HG02970 (cell line): ENCODE data around the gene GNA12.

Source experiments
- ATAC-seq: cut with Tn5 transposase; IDR thresholded peaks from one replicate; pipeline ENCODE4 v1.9.1; 2021; ENCODE audit warnings: mild to moderate bottlenecking, moderate library complexity, moderate number of reproducible peaks; ENCODE audit not compliant: unreplicated experiment, low FRiP score

Gene GNA12

GRCh38 chr7:2786607-2787116, 57.4 kb downstream of the GNA12 start:
- no peak for ATAC-seq

GRCh38 chr7:2785071-2785500, 59.0 kb downstream of the GNA12 start:
- ATAC-seq, result no peak

GRCh38 chr7:2782565-2782964, 61.5 kb downstream of the GNA12 start:
- no peak for ATAC-seq

DNA sequence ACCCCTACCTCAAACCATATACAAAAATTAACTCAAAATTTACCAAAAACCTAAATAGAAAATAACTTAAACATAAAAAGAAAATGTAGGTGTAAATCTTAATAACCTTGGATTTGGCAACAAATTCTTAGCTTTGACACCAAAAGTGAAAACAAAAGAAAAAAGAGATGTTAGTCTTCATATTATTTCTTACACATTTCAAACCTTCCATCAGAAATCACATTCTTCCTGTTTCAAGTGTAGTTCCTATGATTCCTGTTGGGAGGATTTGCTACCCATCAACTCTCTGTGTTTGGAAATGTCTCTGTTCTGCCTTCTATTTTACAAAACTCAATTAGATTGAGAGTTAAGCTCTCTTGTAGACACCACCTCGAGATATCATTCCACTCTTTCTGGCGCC, 62.0 kb downstream of the GNA12 start:
- ATAC-seq, result no peak

- ATAC-seq, result no peak
These were observed 62.5 kb downstream of the GNA12 start for GRCh38 chr7:2781636-2782035.

DNA sequence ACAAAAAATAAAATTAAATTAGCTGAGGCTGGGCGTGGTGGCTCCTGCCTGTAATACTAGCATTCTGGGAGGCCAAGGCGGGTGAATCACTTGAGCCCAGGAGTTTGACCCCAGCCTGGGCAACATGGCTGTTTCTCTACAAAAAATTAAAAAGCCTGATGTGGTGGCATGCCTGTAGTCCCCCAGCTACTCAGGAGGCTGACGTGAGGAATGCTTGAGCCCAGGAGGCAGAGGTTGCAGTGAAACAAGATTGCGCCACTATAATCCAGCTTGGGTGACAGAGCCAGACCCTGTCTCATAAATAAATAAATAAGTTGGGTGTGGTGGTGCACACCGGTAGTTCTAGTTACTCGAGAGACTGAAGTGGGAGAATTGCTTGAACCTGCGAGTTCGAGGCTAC, 65.1 kb downstream of the GNA12 start:
- ATAC-seq, result no peak

DNA sequence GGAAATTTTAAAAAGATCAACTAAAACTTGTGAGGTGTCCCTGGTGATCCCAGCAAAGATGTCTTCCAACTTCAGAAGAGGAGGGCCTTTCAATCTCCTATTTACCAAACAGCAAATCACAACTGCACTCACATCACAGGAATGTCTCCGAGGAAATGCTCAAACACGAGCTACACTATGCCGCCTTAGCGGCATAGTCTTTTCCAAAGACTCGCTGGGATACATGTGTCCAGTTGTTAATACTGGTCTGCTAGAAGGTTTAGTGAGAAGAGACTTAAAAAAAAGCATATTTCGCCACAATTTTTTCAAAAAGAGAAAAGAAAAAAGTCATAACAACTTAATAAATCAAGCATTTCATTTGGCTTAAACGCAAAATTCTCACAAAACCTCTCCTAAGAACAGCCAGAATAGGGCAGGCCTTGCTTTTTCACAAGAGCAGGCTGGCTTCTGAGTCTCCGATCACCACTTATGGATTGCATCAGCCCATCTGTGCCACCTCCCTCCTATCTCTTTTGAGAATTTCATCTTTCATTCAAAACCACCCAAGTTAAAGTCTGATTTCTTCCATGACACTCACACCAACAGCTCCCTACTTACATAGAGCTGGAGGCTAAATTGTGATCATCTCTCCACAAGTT, 66.1 kb downstream of the GNA12 start:
- ATAC-seq, result no peak

GRCh38 chr7:2776401-2776800, 67.7 kb downstream of the GNA12 start:
- ATAC-seq, result no peak

DNA sequence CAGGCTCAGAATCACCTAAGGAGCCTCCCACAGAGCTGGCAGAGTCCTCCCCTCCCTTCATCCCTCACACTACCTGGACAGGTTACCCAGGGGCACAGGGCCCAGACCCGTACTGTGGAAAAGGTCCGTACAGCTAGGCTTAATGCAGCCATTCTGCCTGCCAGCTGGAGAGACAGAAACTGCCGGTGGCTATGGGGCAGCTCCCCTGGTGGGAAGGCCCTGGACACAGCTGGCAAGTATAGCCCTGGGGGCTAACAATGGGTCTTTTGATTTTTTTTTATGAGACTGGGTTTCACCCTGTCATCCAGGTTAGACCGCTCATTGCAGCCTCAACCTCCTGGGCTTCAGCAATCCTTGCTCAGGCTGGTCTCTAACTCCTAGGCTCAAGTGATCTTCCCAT, 68.3 kb downstream of the GNA12 start:
- no peak for ATAC-seq

GRCh38 chr7:2775376-2775775, 68.7 kb downstream of the GNA12 start:
- ATAC-seq, result no peak

DNA sequence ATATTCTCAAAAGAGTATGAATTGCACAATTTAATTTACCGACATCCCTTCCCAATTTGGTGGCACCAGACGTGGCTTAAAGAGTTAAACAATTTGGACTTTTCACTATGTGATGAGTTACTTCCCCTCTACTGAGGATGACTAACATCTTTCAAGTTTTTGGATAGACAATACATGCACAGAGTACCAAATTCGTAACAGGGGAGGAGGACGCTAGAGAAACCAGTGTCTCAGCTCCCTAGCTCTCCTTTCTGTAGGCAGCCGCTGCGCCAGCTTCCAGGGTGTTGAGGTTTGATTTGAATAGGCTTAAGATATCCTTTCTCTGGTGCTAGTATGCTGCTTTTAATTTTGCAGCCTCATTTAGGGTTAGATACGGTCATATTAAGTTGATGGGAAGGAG, 69.2 kb downstream of the GNA12 start:
- ATAC-seq, result no peak

GRCh38 chr7:2774280-2774679, 69.8 kb downstream of the GNA12 start:
- no peak for ATAC-seq

GRCh38 chr7:2773608-2774007, 70.5 kb downstream of the GNA12 start:
- ATAC-seq, result no peak

- ATAC-seq, result no peak
These were observed 72.8 kb downstream of the GNA12 start for GRCh38 chr7:2771274-2771731.

GRCh38 chr7:2764621-2765020, 79.5 kb downstream of the GNA12 start:
- no peak for ATAC-seq

DNA sequence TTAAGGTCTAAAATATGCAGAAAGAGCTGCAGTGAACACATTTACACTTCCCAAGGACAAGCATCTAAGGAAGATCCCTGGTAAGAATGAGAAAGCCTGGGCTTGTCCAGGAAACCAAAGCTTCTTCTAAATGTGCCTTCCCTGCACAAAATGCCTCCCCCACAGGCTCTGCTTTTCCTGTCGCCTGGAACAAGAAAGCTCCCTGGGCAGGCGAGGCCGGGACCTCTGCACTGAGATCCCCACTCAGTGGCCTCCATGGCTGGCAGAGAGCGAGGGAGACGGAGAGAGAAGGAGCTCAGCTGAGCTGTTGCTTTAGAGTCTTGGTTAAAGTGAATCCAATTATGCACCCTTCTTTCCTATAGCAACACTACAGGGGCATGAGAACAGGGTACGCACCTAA, 80.5 kb downstream of the GNA12 start:
- no peak for ATAC-seq

DNA sequence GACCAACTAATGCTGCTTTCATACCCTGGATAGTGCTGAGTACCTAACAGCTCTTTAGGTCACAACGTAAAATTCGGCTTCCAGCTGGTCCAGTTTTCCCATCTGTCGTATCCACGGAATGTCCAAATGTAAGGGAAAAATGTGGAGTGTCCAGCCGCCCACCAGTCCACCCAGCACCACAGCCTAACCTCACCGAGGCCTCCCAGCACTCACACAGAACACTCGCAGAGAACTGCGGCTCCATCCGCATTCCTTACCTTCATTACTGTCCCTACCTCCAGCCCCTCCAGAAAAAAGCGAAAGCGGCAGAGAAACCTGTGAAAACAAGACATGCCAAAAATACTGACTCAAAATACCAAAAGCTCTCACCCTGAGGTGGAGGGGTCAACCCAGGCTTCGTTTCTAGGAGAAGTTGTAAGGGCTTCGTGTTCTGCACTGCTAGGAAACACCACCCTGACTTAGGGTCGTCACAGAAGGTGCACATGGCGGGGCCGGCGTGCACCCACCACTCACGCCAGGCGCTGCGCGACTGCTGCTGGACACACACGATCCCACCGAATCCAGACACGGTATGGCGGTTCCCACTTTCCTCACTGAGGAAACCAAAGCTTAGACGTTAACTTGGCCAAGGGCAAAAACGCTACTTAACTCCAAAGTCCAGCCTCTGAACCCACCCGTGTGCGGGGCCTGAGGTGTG, 82.2 kb downstream of the GNA12 start:
- no peak for ATAC-seq

- ATAC-seq, result no peak
These were observed 82.9 kb downstream of the GNA12 start for GRCh38 chr7:2761131-2761624.

DNA sequence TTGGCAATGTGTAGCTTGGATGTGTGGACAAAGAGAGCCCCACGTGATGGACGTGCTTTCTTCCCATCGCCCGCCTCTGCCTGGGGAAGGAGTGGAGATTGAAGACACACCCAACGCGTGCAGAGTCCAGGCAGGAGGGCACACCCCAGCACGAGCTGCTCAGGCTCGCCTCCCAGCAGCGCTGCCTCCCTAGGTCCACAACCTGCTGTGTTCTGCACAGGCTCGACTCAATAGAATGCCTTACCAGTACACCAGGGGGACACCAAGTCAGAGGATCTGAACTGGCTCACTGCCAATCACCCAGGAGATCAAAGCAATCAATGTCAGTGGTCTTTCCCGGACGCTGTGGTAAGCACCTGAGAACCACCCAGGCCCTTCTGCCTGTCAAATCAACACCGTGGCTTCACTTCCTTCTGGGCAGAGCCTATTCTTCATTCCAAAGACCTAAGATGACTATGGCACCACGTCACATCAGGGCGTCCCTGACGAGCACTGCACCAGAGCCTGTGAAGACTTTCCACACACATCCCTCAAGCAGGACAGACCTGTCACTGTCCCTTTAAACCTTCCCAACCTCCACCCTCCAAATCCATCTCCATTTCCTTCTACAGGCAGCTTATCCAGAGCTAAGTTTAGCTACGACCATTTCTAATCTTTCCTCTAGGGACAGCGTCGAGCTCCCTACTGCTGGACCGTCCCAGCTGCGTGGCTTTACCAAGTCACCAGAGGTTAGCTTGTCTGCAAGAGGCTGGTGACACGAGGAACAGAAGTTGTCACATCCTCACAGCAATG, 83.8 kb downstream of the GNA12 start:
- no peak for ATAC-seq

GRCh38 chr7:2759736-2760097, 84.4 kb downstream of the GNA12 start:
- ATAC-seq, result no peak
